Activated CD4-positive, alpha-beta memory T cell treated with anti-CD3 and anti-CD28 coated beads for 36 hours (primary cell): ENCODE measurements around the gene THY1. TPM values are rescaled to one million over a fixed set of nuclear protein-coding genes. Genes with fewer than 3 reads are reported as not detected.

Experiments
- CTCF ChIA-PET: fragments of 350-600 bp; sonication (Branson Sonifier 250); formaldehyde crosslinking; loops from one replicate; lab custom pipeline; 2021; ENCODE audit warnings: antibody characterized with exemption, inconsistent platforms; lab: Charles Lee
- POLR2A ChIA-PET: fragments of 350-600 bp; sonication (Branson Sonifier 250); formaldehyde crosslinking; loops from one replicate; lab custom pipeline; 2021; ENCODE audit warnings: antibody characterized with exemption; lab: Charles Lee
- DNase-seq: peaks from one replicate; pipeline ENCODE4 v3.0.0-alpha.2; 2020
- H3K27ac Mint-ChIP-seq: one replicate; pipeline ENCODE4 v1.8.0; 2021; ENCODE audit warnings: mixed read lengths
- H3K27me3 Mint-ChIP-seq: one replicate; pipeline ENCODE4 v1.8.0; 2021; ENCODE audit warnings: mixed read lengths
- H3K36me3 Mint-ChIP-seq: one replicate; pipeline ENCODE4 v1.8.0; 2021; ENCODE audit warnings: mixed read lengths
- H3K4me1 Mint-ChIP-seq: one replicate; pipeline ENCODE4 v1.8.0; 2021; ENCODE audit warnings: low read depth, mixed read lengths
- H3K4me3 Mint-ChIP-seq: one replicate; pipeline ENCODE4 v1.8.0; 2021; ENCODE audit warnings: mild to moderate bottlenecking, mixed read lengths
- H3K9me3 Mint-ChIP-seq: one replicate; pipeline ENCODE4 v1.8.0; 2021; ENCODE audit warnings: mixed read lengths
- intact Hi-C: fragments of 100-400 bp; cut with micrococcal nuclease; formaldehyde crosslinking; loops from one replicate; pipeline ENCODE4 v1.15.1; 2023
- total RNA-seq, 2 experiments: library from RNA; stranded (reverse); gene quantifications; one replicate each; pipeline ENCODE4 v1.2.3, GENCODE V29; 2021

THY1 gene
- total RNA-seq, 2 experiments from 2014 or later, result 5.4 to 6.9 TPM

GRCh38 chr11:119424276-119424675, 1.3 kb upstream of the THY1 start:
- ChIA-PET POLR2A (no interaction called here), CTCF (interaction anchor here (0.9 to 1.0 kb wide), 2 partner anchors 25 to 51 kb away, joined by 3 to 5 read pairs; no protein-coding TSS in a partner anchor)
- peaks cover 46% of the 10 kb centered on the region for H3K27me3 Mint-ChIP-seq
- H3K36me3 Mint-ChIP-seq, result no peaks in the 10 kb centered on the region
- peaks cover 34% of the 10 kb centered on the region for H3K4me1 Mint-ChIP-seq
- intact Hi-C loops, result no loop called here
- no peak overlapping the region for H3K27ac Mint-ChIP-seq
- no peak for DNase-seq
- no peaks in the 10 kb centered on the region for H3K9me3 Mint-ChIP-seq
- H3K4me3 Mint-ChIP-seq, result no peak overlapping the region

GRCh38 chr11:119423509-119424254, 710 bp upstream of the THY1 start:
- DNase-seq, result no peak
- POLR2A ChIA-PET, result no interaction called here
- Mint-ChIP-seq H3K27me3 (peaks cover 48% of the 10 kb centered on the region), H3K4me3 (no peak overlapping the region), H3K36me3 (no peaks in the 10 kb centered on the region), H3K4me1 (peaks cover 34% of the 10 kb centered on the region), H3K9me3 (no peaks in the 10 kb centered on the region), H3K27ac (no peak overlapping the region)
- CTCF ChIA-PET, result interaction anchor here (0.9 to 1.0 kb wide), 2 partner anchors 25 to 51 kb away, joined by 3 to 5 read pairs; no protein-coding TSS in a partner anchor
- intact Hi-C loops, result no loop called here

GRCh38 chr11:119421941-119422808, 797 bp downstream of the THY1 start:
- Mint-ChIP-seq H3K4me3 (peak overlapping the region; percentile 72), H3K27me3 (peaks cover 46% of the 10 kb centered on the region), H3K36me3 (no peaks in the 10 kb centered on the region), H3K9me3 (no peaks in the 10 kb centered on the region), H3K4me1 (peaks cover 32% of the 10 kb centered on the region), H3K27ac (no peak overlapping the region)
- ChIA-PET POLR2A (no interaction called here), CTCF (interaction anchor here (1.0 to 1.4 kb wide), 2 partner anchors 46 to 53 kb away, joined by 3 read pairs; no protein-coding TSS in a partner anchor)
- intact Hi-C loops, result no loop called here
- peak; percentile 25 for DNase-seq

- Mint-ChIP-seq H3K27ac (no peak overlapping the region), H3K4me1 (peaks cover 25% of the 10 kb centered on the region), H3K36me3 (no peaks in the 10 kb centered on the region), H3K9me3 (no peaks in the 10 kb centered on the region), H3K4me3 (no peak overlapping the region), H3K27me3 (peaks cover 46% of the 10 kb centered on the region)
- ChIA-PET CTCF (interaction anchor here (1.4 kb wide), 1 partner anchor 54 kb away, joined by 3 read pairs; no protein-coding TSS in a partner anchor), POLR2A (no interaction called here)
- intact Hi-C loops, result no loop called here
- no peak for DNase-seq
Measured at GRCh38 chr11:119421351-119421750, 1.6 kb downstream of the THY1 start.

GRCh38 chr11:119420631-119421030, 2.3 kb downstream of the THY1 start:
- Mint-ChIP-seq H3K36me3 (no peaks in the 10 kb centered on the region), H3K4me1 (peaks cover 19% of the 10 kb centered on the region), H3K4me3 (no peak overlapping the region), H3K9me3 (no peaks in the 10 kb centered on the region), H3K27ac (no peak overlapping the region), H3K27me3 (peaks cover 46% of the 10 kb centered on the region)
- intact Hi-C loops, result no loop called here
- CTCF ChIA-PET, result no interaction called here
- DNase-seq, result no peak
- POLR2A ChIA-PET, result no interaction called here

- ChIA-PET POLR2A (no interaction called here), CTCF (no interaction called here)
Measured at GRCh38 chr11:119419834-119420492, 3.0 kb downstream of the THY1 start.

GRCh38 chr11:119419246-119419645, 3.7 kb downstream of the THY1 start:
- ChIA-PET POLR2A (no interaction called here), CTCF (no interaction called here)
- peaks cover 4% of the 10 kb centered on the region for H3K9me3 Mint-ChIP-seq
- intact Hi-C loops, result no loop called here
- H3K4me1 Mint-ChIP-seq, result peaks cover 19% of the 10 kb centered on the region
- no peak overlapping the region for H3K27ac Mint-ChIP-seq
- H3K4me3 Mint-ChIP-seq, result no peak overlapping the region
- no peaks in the 10 kb centered on the region for H3K36me3 Mint-ChIP-seq
- no peak for DNase-seq
- peaks cover 41% of the 10 kb centered on the region for H3K27me3 Mint-ChIP-seq

More at GRCh38 chr11:119419834-119420492, 3.0 kb downstream of the THY1 start:
- intact Hi-C loops, result no loop called here
- H3K9me3 Mint-ChIP-seq, result no peaks in the 10 kb centered on the region
- H3K36me3 Mint-ChIP-seq, result no peaks in the 10 kb centered on the region
- peaks cover 46% of the 10 kb centered on the region for H3K27me3 Mint-ChIP-seq
- peaks cover 19% of the 10 kb centered on the region for H3K4me1 Mint-ChIP-seq
- no peak for DNase-seq
- no peak overlapping the region for H3K4me3 Mint-ChIP-seq
- H3K27ac Mint-ChIP-seq, result no peak overlapping the region

- intact Hi-C loops, result no loop called here
- Mint-ChIP-seq H3K4me3 (no peak overlapping the region), H3K4me1 (peaks cover 17% of the 10 kb centered on the region), H3K27ac (no peak overlapping the region), H3K27me3 (peaks cover 36% of the 10 kb centered on the region), H3K9me3 (peaks cover 4% of the 10 kb centered on the region), H3K36me3 (no peaks in the 10 kb centered on the region)
- ChIA-PET POLR2A (no interaction called here), CTCF (no interaction called here)
- DNase-seq, result no peak
Measured at GRCh38 chr11:119418759-119419158, 4.2 kb downstream of the THY1 start.

GRCh38 chr11:119417726-119418540, 5.0 kb downstream of the THY1 start:
- no peak for DNase-seq
- ChIA-PET POLR2A (no interaction called here), CTCF (no interaction called here)
- peaks cover 4% of the 10 kb centered on the region for H3K9me3 Mint-ChIP-seq
- H3K36me3 Mint-ChIP-seq, result no peaks in the 10 kb centered on the region
- intact Hi-C loops, result no loop called here
- H3K27ac Mint-ChIP-seq, result no peak overlapping the region
- peaks cover 30% of the 10 kb centered on the region for H3K27me3 Mint-ChIP-seq
- H3K4me1 Mint-ChIP-seq, result peaks cover 15% of the 10 kb centered on the region
- no peak overlapping the region for H3K4me3 Mint-ChIP-seq

- CTCF ChIA-PET, result no interaction called here
- DNase-seq, result no peak
- Mint-ChIP-seq H3K27me3 (peaks cover 22% of the 10 kb centered on the region), H3K36me3 (no peaks in the 10 kb centered on the region), H3K4me1 (peaks cover 7% of the 10 kb centered on the region), H3K4me3 (no peak overlapping the region), H3K27ac (no peak overlapping the region), H3K9me3 (peaks cover 4% of the 10 kb centered on the region)
- intact Hi-C loops, result no loop called here
- POLR2A ChIA-PET, result interaction anchor here (0.6 kb wide), 1 partner anchor 45 kb away, joined by 3 read pairs; no protein-coding TSS in a partner anchor
Measured at GRCh38 chr11:119416606-119417580, 6.1 kb downstream of the THY1 start.
